GM12874 (cell line): Measurements from ENCODE around the gene STAT5B.

Experiments
- CTCF ChIP-seq: IDR thresholded peaks from 2 replicates; pipeline ENCODE4 v1.5.1; 2011; ENCODE audit warnings: low read depth, mild to moderate bottlenecking, control low read depth, low read length, moderate library complexity; ENCODE audit not compliant: insufficient read depth

The STAT5B gene

GRCh38 chr17:42276359-42276608 is at the start of gene STAT5B:
STAT5B (minus strand) TSS chr17:42276391; CDS start chr17:42232127, 44,264 bp downstream.
- TF ChIP-seq CTCF: no peak

DNA sequence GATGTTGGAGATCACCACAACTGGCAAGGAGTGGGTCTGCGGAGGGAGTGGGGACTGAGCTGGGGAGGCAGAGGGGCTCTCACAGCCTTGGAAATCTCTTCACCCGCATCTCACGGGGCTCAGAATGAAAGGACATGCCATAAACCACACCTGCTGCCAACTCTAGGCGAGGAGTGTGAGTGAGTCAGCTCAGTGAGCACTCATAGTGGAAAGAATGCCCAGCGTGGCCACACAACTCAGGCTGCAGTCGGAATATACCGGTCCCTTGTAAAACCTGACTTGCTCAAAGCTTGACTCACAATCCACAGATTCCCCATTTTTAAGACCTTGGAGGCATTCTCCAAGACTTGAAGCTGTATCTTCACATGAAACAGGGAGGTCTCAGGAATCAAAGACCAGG is 48.8 kb upstream of the STAT5B start:
- TF ChIP-seq CTCF: no peak

- no peak for TF ChIP-seq CTCF
Observed at GRCh38 chr17:42323268-42323773, 47.1 kb upstream of the STAT5B start.

DNA sequence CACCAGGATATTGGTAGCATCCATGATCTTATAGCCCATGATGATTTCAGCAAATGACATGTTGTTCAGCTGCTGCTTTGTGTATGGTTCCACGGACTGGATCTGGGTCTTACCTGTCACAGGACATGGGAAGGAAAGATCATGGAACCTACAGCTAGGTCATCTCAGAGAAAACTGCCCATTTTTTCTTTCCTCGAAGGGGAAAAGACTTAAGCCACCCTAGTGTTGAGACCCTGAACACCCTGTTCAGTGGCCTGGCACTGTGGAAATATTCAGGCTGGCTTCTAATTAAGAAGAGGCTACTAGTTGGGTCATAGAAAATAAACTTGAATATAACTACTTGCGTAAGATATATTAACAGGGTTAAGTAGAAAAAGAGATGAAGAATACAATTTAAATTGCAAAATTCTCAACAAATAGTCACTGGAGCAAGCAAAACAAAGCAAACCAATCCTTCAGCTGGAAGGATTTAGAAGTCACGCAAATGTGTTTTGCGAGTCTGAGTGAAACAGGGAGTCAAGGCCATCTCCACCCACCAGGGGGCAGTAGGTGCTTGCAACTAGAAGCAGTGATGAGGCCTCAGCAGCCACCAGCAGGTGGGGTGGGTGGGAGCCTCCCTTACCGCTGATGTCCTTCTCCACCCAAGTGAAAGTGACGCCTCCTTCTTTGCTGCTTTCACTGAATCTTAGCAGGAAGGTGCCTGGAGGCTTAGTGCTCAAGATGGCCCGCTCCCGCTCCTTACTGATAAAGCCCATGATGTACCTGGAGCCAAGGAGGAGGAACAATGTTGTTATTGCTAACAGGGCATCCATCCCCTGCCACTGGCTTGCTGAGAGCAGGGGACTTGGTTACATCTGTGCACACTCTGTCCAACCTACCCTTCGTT is 46.4 kb upstream of the STAT5B start:
- TF ChIP-seq CTCF: peak; percentile 99

- no peak for TF ChIP-seq CTCF
Observed at GRCh38 chr17:42321555-42321954, 45.4 kb upstream of the STAT5B start.

GRCh38 chr17:42317266-42317845 is 41.2 kb upstream of the STAT5B start:
- TF ChIP-seq CTCF: no peak

- TF ChIP-seq CTCF: no peak
Observed at GRCh38 chr17:42316755-42317154, 40.6 kb upstream of the STAT5B start.
